HEK293 (cell line): Measurements from ENCODE around the gene GRIP1.
A peak's percentile ranks its signal among the peaks of the same experiment; 100 is the strongest.

ENCODE experiments used
- CTCF ChIA-PET: fragments of 350-600 bp; formaldehyde crosslinking; extraction: SDS; loops from one replicate; lab custom pipeline; 2021; ENCODE audit warnings: antibody characterized with exemption; lab: Yijun Ruan, JAX
- POLR2A ChIA-PET: fragments of 300-600 bp; formaldehyde crosslinking; extraction: SDS; loops from one replicate; lab custom pipeline; 2020; ENCODE audit warnings: antibody characterized with exemption, inconsistent platforms; lab: Yijun Ruan, JAX
- H3K27ac ChIP-seq: fragments of 200-500 bp; sonication (Bioruptor generic); 2 replicates; pipeline ENCODE4 v1.5.1; 2014; ENCODE audit warnings: low read depth, low read length, control low read depth, inconsistent platforms; ENCODE audit errors: extremely low read depth
- H3K36me3 ChIP-seq, 2 experiments: fragments of 200-500 bp in 1 of 2; sonication (Bioruptor generic) in 1 of 2; 1 replicate in 1 of 2; 2 replicates in 1 of 2; pipeline ENCODE4 v1.5.1; 2014 to 2017; ENCODE audit warnings: inconsistent platforms in 2 of 2, low read length in 2 of 2; ENCODE audit not compliant: control insufficient read depth in 2 of 2, insufficient read depth in 1 of 2
- H3K4me1 ChIP-seq: fragments of 200-500 bp; sonication (Bioruptor generic); 2 replicates; pipeline ENCODE4 v1.5.1; 2014; ENCODE audit warnings: mild to moderate bottlenecking, low read length, inconsistent platforms; ENCODE audit not compliant: control insufficient read depth, insufficient read depth
- H3K4me3 ChIP-seq: 2 replicates; pipeline ENCODE4 v1.5.1; 2011; ENCODE audit warnings: low read depth, mild to moderate bottlenecking, control low read depth, low read length, moderate library complexity
- H3K9me3 ChIP-seq: fragments of 200-500 bp; sonication (Bioruptor generic); 2 replicates; pipeline ENCODE4 v1.5.1; 2014; ENCODE audit warnings: low read depth, low read length, inconsistent platforms; ENCODE audit not compliant: control insufficient read depth, insufficient read depth
- HOXD13 ChIP-seq: sonication (generic); formaldehyde crosslinking; IDR thresholded peaks from 2 replicates; pipeline ENCODE4 v1.8.0; 2022; ENCODE audit warnings: missing genetic modification reagents, borderline replicate concordance
- MZF1 ChIP-seq: fragments of 450-650 bp; formaldehyde crosslinking; IDR thresholded peaks from 2 replicates; pipeline ENCODE4 v1.5.1; 2017; ENCODE audit warnings: missing biosample characterization, missing genetic modification characterization, borderline replicate concordance
- ZBTB1 ChIP-seq: fragments of 450-650 bp; formaldehyde crosslinking; IDR thresholded peaks from 2 replicates; pipeline ENCODE4 v1.5.1; 2016; ENCODE audit warnings: missing biosample characterization, missing genetic modification characterization
- ZBTB17 ChIP-seq: fragments of 450-650 bp; formaldehyde crosslinking; IDR thresholded peaks from 2 replicates; pipeline ENCODE4 v1.5.1; 2016; ENCODE audit warnings: missing biosample characterization, missing genetic modification characterization
- ZNF140 ChIP-seq: fragments of 450-650 bp; formaldehyde crosslinking; IDR thresholded peaks from 2 replicates; pipeline ENCODE4 v1.5.1; 2016; ENCODE audit warnings: missing biosample characterization, missing genetic modification characterization
- ZNF157 ChIP-seq: fragments of 450-650 bp; formaldehyde crosslinking; IDR thresholded peaks from 2 replicates; pipeline ENCODE4 v1.5.1; 2016; ENCODE audit warnings: missing biosample characterization, missing genetic modification characterization
- ZNF214 ChIP-seq: fragments of 450-650 bp; formaldehyde crosslinking; IDR thresholded peaks from 2 replicates; pipeline ENCODE4 v1.5.1; 2017; ENCODE audit warnings: missing biosample characterization, mild to moderate bottlenecking, missing genetic modification characterization, borderline replicate concordance
- ZNF221 ChIP-seq: fragments of 450-650 bp; formaldehyde crosslinking; IDR thresholded peaks from 2 replicates; pipeline ENCODE4 v1.5.1; 2017; ENCODE audit warnings: missing biosample characterization, missing genetic modification characterization, borderline replicate concordance
- ZNF335 ChIP-seq: fragments of 450-650 bp; formaldehyde crosslinking; conservative IDR thresholded peaks from 2 replicates; pipeline ENCODE4 v1.5.1; 2016; ENCODE audit warnings: missing biosample characterization, missing genetic modification characterization
- ZNF366 ChIP-seq: fragments of 450-650 bp; formaldehyde crosslinking; conservative IDR thresholded peaks from 2 replicates; pipeline ENCODE4 v1.5.1; 2016; ENCODE audit warnings: missing biosample characterization, missing genetic modification characterization
- ZNF433 ChIP-seq: fragments of 450-650 bp; formaldehyde crosslinking; IDR thresholded peaks from 2 replicates; pipeline ENCODE4 v1.5.1; 2016; ENCODE audit warnings: missing biosample characterization, missing genetic modification characterization, low read depth
- ZNF529 ChIP-seq: fragments of 450-650 bp; formaldehyde crosslinking; IDR thresholded peaks from 2 replicates; pipeline ENCODE4 v1.5.1; 2017; ENCODE audit warnings: missing genetic modification characterization, missing biosample characterization; ENCODE audit not compliant: insufficient replicate concordance
- ZNF571 ChIP-seq: fragments of 450-650 bp; formaldehyde crosslinking; IDR thresholded peaks from 2 replicates; pipeline ENCODE4 v1.5.0; 2017; ENCODE audit warnings: missing biosample characterization, missing genetic modification characterization
- ZNF664 ChIP-seq: fragments of 450-650 bp; formaldehyde crosslinking; IDR thresholded peaks from 2 replicates; pipeline ENCODE4 v1.5.1; 2016; ENCODE audit warnings: missing biosample characterization, missing genetic modification characterization
- ZNF701 ChIP-seq: fragments of 450-650 bp; formaldehyde crosslinking; IDR thresholded peaks from 2 replicates; pipeline ENCODE4 v1.5.1; 2016; ENCODE audit warnings: missing biosample characterization, missing genetic modification characterization
- ZXDB ChIP-seq: fragments of 450-650 bp; formaldehyde crosslinking; IDR thresholded peaks from 2 replicates; pipeline ENCODE4 v1.5.1; 2016; ENCODE audit warnings: missing biosample characterization, missing genetic modification characterization
- TF ChIP-seq, protein P1 (sequence below): fragments of 450-650 bp; formaldehyde crosslinking; IDR thresholded peaks from 2 replicates; pipeline ENCODE4 v1.5.1; 2016; ENCODE audit warnings: missing biosample characterization, missing genetic modification characterization
- TF ChIP-seq, protein P2 (sequence below): fragments of 450-650 bp; formaldehyde crosslinking; IDR thresholded peaks from 2 replicates; pipeline ENCODE4 v1.5.1; 2016; ENCODE audit warnings: missing biosample characterization, missing genetic modification characterization
- TF ChIP-seq, protein P3 (sequence below): fragments of 450-650 bp; formaldehyde crosslinking; IDR thresholded peaks from 2 replicates; pipeline ENCODE4 v1.5.1; 2016; ENCODE audit warnings: missing biosample characterization, missing genetic modification characterization

GRIP1 gene

DNA sequence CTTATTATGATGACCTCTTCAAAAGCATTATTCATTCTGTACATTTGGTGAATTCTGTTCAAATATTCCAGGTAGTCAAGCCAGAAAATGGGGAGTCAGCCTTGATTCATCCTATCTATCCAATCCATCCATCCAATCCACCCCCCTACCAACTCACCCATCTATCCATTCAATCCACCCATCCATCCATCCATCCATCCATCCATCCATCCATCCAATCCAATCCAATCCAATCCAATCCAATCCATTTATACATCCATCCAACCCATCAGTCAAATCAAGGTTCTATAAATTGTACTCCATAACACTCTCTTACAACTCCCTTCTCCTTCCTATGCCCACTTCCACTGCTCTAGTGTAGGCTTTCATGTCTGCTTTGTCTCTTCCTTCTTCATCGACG, 35.8 kb upstream of the GRIP1 start:
- Histone ChIP-seq H3K9me3 (no peaks in the 10 kb centered on the region), H3K4me1 (peaks cover 8% of the 10 kb centered on the region; the same call in 1 of the 2 replicates)
- ChIA-PET CTCF (no interaction called here), POLR2A (no interaction called here)
- no peak for TF ChIP-seq HOXD13
- TF ChIP-seq ZNF366, result peak; percentile 79
- TF ChIP-seq ZBTB17, result peak; percentile 65; the same call in 1 of the 2 replicates
- TF ChIP-seq ZNF214 (tag by site-specific recombination), result no peak
- TF ChIP-seq, all 188 proteins: peak for 2
- Histone ChIP-seq H3K36me3 (no peaks in the 10 kb centered on the region), H3K27ac (no peak overlapping the region), H3K4me3 (no peak overlapping the region)

DNA sequence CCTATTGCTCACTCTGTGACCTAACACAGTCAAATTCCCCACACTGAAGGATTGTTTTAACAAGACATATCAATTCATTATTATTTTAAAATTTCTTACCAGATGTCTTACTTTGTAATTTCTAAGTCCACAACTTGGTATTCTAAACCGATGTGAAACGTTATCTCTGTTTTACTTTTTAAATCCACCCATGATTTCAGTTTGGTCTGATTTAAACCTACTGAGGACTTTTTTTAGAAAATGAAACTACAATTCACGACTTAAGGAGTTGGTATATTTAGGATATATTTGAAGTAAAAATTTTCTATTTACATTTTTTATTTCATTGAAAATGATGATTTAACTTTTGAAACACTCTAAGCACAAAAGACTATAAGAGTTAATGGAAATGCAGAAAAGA, 35.1 kb upstream of the GRIP1 start:
- Histone ChIP-seq H3K36me3 (no peaks in the 10 kb centered on the region), H3K27ac (no peak overlapping the region), H3K4me1 (peaks cover 9% of the 10 kb centered on the region; the same call in 1 of the 2 replicates), H3K9me3 (no peaks in the 10 kb centered on the region), H3K4me3 (no peak overlapping the region)
- POLR2A ChIA-PET, result no interaction called here
- CTCF ChIA-PET, result interaction anchor here (1.0 to 1.2 kb wide), 2 partner anchors 12 to 19 kb away, joined by 3 read pairs; no protein-coding TSS in a partner anchor
- no peak for TF ChIP-seq ZNF701 (tag by site-specific recombination)
- TF ChIP-seq ZNF335, result no peak
- no peak for TF ChIP-seq ZNF664 (tag by site-specific recombination)
- TF ChIP-seq ZBTB1 (tag by site-specific recombination), result no peak
- TF ChIP-seq ZNF529, result no peak
- no peak for TF ChIP-seq ZXDB
- TF ChIP-seq ZNF571 (tag by site-specific recombination), result no peak
- no peak for TF ChIP-seq ZNF433 (tag by site-specific recombination)
- TF ChIP-seq, protein P1, sequence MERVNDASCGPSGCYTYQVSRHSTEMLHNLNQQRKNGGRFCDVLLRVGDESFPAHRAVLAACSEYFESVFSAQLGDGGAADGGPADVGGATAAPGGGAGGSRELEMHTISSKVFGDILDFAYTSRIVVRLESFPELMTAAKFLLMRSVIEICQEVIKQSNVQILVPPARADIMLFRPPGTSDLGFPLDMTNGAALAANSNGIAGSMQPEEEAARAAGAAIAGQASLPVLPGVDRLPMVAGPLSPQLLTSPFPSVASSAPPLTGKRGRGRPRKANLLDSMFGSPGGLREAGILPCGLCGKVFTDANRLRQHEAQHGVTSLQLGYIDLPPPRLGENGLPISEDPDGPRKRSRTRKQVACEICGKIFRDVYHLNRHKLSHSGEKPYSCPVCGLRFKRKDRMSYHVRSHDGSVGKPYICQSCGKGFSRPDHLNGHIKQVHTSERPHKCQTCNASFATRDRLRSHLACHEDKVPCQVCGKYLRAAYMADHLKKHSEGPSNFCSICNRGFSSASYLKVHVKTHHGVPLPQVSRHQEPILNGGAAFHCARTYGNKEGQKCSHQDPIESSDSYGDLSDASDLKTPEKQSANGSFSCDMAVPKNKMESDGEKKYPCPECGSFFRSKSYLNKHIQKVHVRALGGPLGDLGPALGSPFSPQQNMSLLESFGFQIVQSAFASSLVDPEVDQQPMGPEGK (tag by site-specific recombination), result no peak
- TF ChIP-seq ZNF140, result no peak
- TF ChIP-seq ZNF157, result no peak
- no peak for TF ChIP-seq MZF1 (tag by site-specific recombination)
- no peak for TF ChIP-seq ZNF221 (tag by site-specific recombination)
- TF ChIP-seq, protein P2, sequence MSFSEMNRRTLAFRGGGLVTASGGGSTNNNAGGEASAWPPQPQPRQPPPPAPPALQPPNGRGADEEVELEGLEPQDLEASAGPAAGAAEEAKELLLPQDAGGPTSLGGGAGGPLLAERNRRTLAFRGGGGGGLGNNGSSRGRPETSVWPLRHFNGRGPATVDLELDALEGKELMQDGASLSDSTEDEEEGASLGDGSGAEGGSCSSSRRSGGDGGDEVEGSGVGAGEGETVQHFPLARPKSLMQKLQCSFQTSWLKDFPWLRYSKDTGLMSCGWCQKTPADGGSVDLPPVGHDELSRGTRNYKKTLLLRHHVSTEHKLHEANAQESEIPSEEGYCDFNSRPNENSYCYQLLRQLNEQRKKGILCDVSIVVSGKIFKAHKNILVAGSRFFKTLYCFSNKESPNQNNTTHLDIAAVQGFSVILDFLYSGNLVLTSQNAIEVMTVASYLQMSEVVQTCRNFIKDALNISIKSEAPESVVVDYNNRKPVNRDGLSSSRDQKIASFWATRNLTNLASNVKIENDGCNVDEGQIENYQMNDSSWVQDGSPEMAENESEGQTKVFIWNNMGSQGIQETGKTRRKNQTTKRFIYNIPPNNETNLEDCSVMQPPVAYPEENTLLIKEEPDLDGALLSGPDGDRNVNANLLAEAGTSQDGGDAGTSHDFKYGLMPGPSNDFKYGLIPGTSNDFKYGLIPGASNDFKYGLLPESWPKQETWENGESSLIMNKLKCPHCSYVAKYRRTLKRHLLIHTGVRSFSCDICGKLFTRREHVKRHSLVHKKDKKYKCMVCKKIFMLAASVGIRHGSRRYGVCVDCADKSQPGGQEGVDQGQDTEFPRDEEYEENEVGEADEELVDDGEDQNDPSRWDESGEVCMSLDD (tag by site-specific recombination), result no peak
- TF ChIP-seq, protein P3, sequence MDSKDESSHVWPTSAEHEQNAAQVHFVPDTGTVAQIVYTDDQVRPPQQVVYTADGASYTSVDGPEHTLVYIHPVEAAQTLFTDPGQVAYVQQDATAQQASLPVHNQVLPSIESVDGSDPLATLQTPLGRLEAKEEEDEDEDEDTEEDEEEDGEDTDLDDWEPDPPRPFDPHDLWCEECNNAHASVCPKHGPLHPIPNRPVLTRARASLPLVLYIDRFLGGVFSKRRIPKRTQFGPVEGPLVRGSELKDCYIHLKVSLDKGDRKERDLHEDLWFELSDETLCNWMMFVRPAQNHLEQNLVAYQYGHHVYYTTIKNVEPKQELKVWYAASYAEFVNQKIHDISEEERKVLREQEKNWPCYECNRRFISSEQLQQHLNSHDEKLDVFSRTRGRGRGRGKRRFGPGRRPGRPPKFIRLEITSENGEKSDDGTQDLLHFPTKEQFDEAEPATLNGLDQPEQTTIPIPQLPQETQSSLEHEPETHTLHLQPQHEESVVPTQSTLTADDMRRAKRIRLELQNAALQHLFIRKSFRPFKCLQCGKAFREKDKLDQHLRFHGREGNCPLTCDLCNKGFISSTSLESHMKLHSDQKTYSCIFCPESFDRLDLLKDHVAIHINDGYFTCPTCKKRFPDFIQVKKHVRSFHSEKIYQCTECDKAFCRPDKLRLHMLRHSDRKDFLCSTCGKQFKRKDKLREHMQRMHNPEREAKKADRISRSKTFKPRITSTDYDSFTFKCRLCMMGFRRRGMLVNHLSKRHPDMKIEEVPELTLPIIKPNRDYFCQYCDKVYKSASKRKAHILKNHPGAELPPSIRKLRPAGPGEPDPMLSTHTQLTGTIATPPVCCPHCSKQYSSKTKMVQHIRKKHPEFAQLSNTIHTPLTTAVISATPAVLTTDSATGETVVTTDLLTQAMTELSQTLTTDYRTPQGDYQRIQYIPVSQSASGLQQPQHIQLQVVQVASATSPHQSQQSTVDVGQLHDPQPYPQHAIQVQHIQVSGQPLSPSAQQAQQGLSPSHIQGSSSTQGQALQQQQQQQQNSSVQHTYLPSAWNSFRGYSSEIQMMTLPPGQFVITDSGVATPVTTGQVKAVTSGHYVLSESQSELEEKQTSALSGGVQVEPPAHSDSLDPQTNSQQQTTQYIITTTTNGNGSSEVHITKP, result no peak
